ENCODE data around the gene FZD8. TPM values are rescaled to one million over a fixed set of nuclear protein-coding genes. Genes with fewer than 3 reads are reported as not detected.

The FZD8 gene
- polyA plus RNA-seq, 1 of the 3 experiments (the other 2 are of a cell fraction): 1.4 TPM

GRCh38 chr10:35638101-35638500 lies 4.0 kb downstream of the FZD8 start:
- Histone ChIP-seq H3K27me3 (ENCODE audit: insufficient read depth) (no peaks in the 10 kb centered on the region; the same call in 1 of the 2 replicates), H2AFZ (ENCODE audit: low read depth) (no peak overlapping the region), H3K27ac (ENCODE audit: low read depth in 2 of 2, low read length in 1 of 2) (no peak overlapping the region), H4K20me1 (ENCODE audit: insufficient read depth) (peaks cover 30% of the 10 kb centered on the region), H3K4me2 (peak overlapping the region; percentile 38; the same call in 1 of the 2 replicates), H3K4me3 (ENCODE audit: low read depth in 2 of 2, low read length in 1 of 2) (no peak overlapping the region; a peak in 1 of 4 replicates), H3K36me3 (replicated peaks in 1 of 2; ENCODE audit: control insufficient read depth in 1 of 2, insufficient read depth in 2 of 2, low read length in 1 of 2) (peaks cover 0 to 11% of the 10 kb centered on the region in 2 experiments), H3K4me1 (ENCODE audit: control insufficient read depth in 1 of 2, insufficient read depth in 2 of 2, low read depth in 1 of 2, low read length in 1 of 2) (peaks cover 7 to 24% of the 10 kb centered on the region in 2 experiments; a peak in 2 of 4 replicates), H3K9ac (no peak overlapping the region), H3K9me2 (no peaks in the 10 kb centered on the region), H3K79me2 (ENCODE audit: insufficient read depth) (peaks cover 24% of the 10 kb centered on the region), H3K9me3 (no peaks in the 10 kb centered on the region), H3F3A (replicated peaks; ENCODE audit: insufficient read depth) (peaks cover 28% of the 10 kb centered on the region)
- POLR2A ChIA-PET: no interaction called here
- WGBS (ENCODE audit: low lambda C conversion rate): 88% methylated on average over 4 of the region's 4 CpGs
- CTCF ChIA-PET: interaction anchor here (0.6 to 4.0 kb wide), 6 partner anchors 1088 to 1251 kb away, joined by 3 to 55 read pairs (median 14); no protein-coding TSS in a partner anchor
- DNase-seq: no peak
- TF ChIP-seq JUND (IDR thresholded peaks at IDR 0.05) (no peak), GABPA (IDR thresholded peaks at IDR 0.05; ENCODE audit: low read depth) (no peak), MAX (IDR thresholded peaks at IDR 0.05; ENCODE audit: low read depth) (no peak), YY1 (IDR thresholded peaks at IDR 0.05; ENCODE audit: low read depth) (no peak), RCOR1 (IDR thresholded peaks at IDR 0.05; ENCODE audit: low read length) (no peak), NRF1 (IDR thresholded peaks at IDR 0.05; ENCODE audit: low read depth, low read length) (no peak), FOXJ3 (CRISPR knock-in tag; IDR thresholded peaks at IDR 0.05) (no peak), POLR2AphosphoS5 (IDR thresholded peaks at IDR 0.05; ENCODE audit: low read depth, low read length) (no peak), NFIC (IDR thresholded peaks at IDR 0.05; ENCODE audit: borderline replicate concordance) (no peak), CTCF (IDR thresholded peaks at IDR 0.05) (no peak), SMC3 (IDR thresholded peaks at IDR 0.05; ENCODE audit: low read depth, low read length) (no peak), RFX5 (IDR thresholded peaks at IDR 0.05; ENCODE audit: low read length) (no peak), FOSL2 (IDR thresholded peaks at IDR 0.05; ENCODE audit: borderline replicate concordance, low read depth) (no peak), CHD2 (IDR thresholded peaks at IDR 0.05; ENCODE audit: low read length, partially characterized antibody) (no peak), RAD21 (IDR thresholded peaks at IDR 0.05; ENCODE audit: low read length) (no peak), FOXM1 (IDR thresholded peaks at IDR 0.05; ENCODE audit: low read depth) (no peak)
- TF ChIP-seq, protein P1, sequence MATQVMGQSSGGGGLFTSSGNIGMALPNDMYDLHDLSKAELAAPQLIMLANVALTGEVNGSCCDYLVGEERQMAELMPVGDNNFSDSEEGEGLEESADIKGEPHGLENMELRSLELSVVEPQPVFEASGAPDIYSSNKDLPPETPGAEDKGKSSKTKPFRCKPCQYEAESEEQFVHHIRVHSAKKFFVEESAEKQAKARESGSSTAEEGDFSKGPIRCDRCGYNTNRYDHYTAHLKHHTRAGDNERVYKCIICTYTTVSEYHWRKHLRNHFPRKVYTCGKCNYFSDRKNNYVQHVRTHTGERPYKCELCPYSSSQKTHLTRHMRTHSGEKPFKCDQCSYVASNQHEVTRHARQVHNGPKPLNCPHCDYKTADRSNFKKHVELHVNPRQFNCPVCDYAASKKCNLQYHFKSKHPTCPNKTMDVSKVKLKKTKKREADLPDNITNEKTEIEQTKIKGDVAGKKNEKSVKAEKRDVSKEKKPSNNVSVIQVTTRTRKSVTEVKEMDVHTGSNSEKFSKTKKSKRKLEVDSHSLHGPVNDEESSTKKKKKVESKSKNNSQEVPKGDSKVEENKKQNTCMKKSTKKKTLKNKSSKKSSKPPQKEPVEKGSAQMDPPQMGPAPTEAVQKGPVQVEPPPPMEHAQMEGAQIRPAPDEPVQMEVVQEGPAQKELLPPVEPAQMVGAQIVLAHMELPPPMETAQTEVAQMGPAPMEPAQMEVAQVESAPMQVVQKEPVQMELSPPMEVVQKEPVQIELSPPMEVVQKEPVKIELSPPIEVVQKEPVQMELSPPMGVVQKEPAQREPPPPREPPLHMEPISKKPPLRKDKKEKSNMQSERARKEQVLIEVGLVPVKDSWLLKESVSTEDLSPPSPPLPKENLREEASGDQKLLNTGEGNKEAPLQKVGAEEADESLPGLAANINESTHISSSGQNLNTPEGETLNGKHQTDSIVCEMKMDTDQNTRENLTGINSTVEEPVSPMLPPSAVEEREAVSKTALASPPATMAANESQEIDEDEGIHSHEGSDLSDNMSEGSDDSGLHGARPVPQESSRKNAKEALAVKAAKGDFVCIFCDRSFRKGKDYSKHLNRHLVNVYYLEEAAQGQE (IDR thresholded peaks at IDR 0.05; ENCODE audit: low read depth, low read length): no peak
- TF ChIP-seq, protein P2, sequence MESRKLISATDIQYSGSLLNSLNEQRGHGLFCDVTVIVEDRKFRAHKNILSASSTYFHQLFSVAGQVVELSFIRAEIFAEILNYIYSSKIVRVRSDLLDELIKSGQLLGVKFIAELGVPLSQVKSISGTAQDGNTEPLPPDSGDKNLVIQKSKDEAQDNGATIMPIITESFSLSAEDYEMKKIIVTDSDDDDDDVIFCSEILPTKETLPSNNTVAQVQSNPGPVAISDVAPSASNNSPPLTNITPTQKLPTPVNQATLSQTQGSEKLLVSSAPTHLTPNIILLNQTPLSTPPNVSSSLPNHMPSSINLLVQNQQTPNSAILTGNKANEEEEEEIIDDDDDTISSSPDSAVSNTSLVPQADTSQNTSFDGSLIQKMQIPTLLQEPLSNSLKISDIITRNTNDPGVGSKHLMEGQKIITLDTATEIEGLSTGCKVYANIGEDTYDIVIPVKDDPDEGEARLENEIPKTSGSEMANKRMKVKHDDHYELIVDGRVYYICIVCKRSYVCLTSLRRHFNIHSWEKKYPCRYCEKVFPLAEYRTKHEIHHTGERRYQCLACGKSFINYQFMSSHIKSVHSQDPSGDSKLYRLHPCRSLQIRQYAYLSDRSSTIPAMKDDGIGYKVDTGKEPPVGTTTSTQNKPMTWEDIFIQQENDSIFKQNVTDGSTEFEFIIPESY (IDR thresholded peaks at IDR 0.05; ENCODE audit: borderline replicate concordance, low read depth): no peak
- TF ChIP-seq, protein P3, sequence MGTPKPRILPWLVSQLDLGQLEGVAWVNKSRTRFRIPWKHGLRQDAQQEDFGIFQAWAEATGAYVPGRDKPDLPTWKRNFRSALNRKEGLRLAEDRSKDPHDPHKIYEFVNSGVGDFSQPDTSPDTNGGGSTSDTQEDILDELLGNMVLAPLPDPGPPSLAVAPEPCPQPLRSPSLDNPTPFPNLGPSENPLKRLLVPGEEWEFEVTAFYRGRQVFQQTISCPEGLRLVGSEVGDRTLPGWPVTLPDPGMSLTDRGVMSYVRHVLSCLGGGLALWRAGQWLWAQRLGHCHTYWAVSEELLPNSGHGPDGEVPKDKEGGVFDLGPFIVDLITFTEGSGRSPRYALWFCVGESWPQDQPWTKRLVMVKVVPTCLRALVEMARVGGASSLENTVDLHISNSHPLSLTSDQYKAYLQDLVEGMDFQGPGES (IDR thresholded peaks at IDR 0.05; ENCODE audit: low read depth, low read length): no peak

Measured in SK-N-SH (cell line).